GM19043 (cell line): Measurements from ENCODE around the gene FERMT2.

Experiments used
- ATAC-seq: cut with Tn5 transposase; IDR thresholded peaks from one replicate; pipeline ENCODE4 v1.9.1; 2021; ENCODE audit warnings: low read depth; ENCODE audit not compliant: unreplicated experiment

FERMT2 gene

GRCh38 chr14:52902971-52903619 lies 47.8 kb downstream of the FERMT2 start:
- ATAC-seq = no peak

DNA sequence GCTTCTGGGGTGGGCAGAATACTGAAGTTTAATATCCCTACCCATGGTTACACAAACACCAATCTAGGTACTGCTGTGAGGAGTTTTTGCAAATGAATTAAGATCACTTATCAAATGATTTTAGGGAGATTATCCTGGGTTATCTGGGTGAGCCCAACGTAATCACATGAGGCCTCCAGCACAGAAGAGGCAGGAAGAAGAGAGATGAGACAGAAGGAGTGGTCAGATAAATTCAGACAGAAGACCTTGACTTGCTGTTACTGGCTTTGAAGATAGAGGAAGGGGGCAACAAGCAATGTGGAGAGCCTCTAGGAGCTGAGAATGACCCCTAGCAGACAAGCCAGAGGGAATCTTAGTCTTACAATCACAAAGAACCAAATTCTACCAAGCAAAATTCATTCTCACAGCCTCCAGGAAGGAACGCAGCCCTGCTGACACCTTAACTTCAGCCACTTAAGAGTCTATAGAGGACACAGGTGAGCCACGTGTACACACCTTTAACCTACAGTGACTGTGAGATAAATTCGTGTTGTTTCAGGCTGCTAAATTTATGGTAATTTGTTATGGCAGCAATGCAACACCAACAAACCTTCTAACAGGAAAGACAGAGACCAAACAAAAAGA lies 49.4 kb downstream of the FERMT2 start:
- ATAC-seq = no peak

DNA sequence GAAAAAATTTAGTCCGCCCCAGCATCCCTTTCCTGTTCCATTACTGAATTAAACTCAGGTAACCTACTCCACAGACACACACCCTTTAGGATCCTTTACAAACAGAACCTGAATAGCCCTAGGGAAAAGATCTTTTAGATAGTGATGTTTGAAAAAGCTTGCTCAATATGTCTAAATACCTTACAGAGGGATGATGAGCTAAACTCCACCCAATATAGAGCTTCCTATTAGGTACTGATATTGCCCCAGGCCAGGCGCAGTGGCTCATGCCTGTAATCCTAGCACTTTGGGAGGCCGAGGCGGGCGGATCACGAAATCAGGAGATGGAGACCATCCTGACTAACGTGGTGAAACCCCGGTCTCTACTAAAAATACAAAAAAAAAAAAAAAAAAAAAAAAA lies 50.1 kb downstream of the FERMT2 start:
- ATAC-seq = no peak

- ATAC-seq = no peak
Measured at GRCh38 chr14:52898496-52898895, 52.4 kb downstream of the FERMT2 start.

DNA sequence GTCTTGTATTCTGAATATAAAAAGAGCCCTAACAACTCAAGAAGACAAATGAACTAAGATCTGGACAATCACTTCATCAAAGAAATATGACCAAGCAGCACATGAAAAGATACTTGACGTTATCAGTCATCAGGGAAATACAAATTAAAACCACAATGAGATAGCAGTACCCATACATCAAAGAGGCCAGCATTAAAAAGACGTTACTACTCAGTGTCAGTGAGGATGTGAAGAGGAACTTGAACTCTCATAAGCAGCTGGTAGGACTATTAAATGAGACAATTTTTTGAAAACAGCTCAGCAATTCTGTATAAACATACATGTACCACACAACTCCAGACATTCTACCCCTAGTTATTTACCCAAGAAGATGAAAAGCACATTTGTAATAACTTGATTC lies 55.9 kb downstream of the FERMT2 start:
- no peak for ATAC-seq

- ATAC-seq = no peak
Measured at GRCh38 chr14:52891800-52892199, 59.0 kb downstream of the FERMT2 start.

DNA sequence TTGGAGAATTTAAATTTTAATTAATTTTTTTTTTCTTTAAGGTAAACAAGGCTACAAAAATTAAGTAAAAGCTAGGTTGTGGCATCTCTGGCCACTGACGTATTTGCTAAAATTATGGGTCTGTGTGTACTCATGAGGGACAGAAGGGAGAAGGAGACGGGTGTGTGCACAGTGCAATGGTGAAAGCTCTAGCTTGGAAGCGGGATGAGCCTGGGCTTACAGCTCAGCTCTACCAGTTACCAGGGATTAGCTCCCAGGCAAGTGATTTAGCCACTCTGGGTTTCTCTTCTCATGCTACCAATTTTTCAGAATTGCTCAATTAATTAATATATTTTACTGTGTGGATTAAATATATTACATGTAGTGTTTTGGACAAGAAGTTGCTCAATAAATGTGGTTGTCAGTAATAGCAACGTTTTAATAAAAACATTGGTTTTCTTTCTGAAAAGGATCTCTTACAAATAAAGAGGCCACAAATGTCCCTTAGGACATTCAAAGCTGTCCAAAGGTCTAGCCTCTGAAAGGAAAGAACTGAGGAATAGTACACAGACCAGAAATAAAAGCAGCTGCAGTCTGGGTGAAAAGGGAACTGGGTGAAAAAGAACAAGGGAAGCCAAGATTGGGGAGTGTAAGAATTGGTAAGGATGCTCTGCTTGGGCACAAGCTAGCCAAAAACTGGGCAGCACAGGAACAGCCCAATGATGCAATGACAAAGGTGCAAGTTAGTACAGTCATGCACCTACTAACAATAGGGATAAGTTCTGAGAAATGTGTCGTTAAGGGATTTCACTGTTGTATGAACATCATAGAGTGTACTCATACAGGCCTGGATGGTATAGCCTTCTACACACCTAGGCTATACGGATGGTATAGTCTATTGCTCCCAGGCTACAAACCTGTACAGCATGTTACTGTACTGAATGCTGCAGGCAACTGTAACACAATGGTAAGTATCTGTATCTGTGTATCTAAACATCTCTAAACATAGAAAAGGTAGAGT lies 61.7 kb downstream of the FERMT2 start:
- ATAC-seq = no peak

DNA sequence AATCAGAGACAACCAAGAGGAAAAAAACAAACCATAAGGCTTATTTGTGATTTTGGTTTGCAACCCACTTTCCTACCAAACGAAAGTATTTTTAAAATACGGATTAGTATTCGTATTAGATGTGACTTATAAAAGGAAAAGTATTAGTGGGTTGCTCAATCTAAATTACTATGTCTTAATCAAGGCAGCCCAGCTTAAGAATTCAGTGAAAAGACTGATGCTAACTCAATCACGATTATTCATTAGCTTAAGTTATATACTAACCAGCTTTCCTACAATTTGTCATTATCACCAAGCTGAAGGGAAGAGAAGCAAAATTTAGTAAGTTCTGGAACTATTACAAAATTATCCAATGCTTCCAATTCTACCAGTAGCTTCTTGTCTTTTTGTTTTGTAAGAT lies 62.7 kb downstream of the FERMT2 start:
- ATAC-seq = no peak

DNA sequence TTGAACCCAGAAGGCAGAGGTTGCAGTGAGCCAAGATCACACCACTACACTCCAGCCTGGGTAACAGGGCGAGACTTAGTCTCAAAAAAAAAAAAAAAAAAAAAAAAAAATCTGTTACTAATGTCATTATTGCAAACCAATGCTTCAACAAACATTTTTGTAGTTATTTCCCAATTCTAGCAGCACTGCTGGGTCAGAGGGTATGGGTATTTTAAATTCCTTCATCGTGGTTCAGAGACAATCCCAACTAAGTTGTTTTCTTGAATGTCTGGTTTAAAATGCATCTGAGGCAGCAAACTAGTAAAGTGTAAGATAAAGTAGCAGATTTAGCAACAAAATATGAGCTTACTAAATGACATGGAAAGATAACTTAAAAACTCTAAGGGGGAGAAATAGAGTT lies 65.6 kb downstream of the FERMT2 start:
- no peak for ATAC-seq

DNA sequence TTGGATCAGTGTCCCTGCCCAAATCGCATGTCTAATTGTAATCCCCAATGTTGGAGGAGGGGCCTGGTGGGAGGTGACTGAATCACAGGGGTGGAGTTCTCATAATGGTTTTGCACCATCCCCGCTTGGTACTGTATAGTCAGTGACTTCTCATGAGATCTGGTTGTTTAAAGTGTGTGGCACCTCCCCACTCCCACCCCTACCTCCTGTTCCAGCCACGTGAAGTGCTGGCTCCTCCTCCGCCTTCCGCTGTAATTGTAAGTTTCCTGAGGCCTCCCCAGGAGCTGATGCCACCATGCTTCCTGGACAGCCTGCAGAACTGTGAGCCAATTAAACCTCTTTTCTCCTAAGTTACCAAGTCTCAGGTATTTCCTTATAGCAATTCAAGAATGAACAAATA lies 67.2 kb downstream of the FERMT2 start:
- ATAC-seq = no peak

- ATAC-seq = no peak
Measured at GRCh38 chr14:52882824-52883223, 68.0 kb downstream of the FERMT2 start.

DNA sequence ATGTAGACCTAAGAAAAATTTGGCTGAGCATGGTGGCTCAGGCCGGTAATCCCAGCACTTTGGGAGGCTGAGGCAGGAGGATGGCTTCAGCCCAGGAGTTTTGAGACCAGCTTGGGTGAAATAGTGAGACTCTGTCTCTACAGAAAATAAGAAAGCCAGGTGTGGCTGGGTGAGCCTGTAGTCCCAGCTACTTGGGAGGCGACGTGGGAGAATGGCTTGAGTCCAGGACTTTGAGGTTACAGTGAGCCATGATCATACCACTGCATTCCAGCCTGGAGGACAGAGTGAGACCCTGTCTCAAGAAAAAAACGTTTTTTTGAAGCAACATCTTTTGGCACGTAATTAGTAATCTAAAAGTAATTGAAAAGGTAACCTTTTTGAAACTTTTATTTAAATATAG lies 70.9 kb downstream of the FERMT2 start:
- no peak for ATAC-seq

- no peak for ATAC-seq
Measured at GRCh38 chr14:52878946-52879345, 71.9 kb downstream of the FERMT2 start.

DNA sequence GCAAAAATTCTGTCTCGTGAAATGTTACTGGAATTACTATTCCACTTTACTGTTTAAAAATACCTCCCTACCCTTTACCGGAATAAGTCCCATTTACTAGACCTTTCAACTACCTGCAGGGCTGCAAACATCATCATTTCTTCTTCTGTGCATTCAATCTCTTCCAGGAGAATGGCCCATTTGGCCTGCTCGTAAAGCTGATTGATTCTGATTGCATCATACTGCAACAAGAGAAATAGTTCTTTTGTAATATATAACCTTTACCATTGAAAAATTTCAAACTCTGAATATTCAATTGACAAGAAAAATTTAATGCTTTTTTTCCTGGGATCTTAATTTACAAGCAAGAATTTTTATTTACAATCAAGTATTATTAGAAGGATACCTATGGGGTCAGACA lies 72.4 kb downstream of the FERMT2 start:
- ATAC-seq = no peak

- ATAC-seq = no peak
Measured at GRCh38 chr14:52877628-52878027, 73.2 kb downstream of the FERMT2 start.

DNA sequence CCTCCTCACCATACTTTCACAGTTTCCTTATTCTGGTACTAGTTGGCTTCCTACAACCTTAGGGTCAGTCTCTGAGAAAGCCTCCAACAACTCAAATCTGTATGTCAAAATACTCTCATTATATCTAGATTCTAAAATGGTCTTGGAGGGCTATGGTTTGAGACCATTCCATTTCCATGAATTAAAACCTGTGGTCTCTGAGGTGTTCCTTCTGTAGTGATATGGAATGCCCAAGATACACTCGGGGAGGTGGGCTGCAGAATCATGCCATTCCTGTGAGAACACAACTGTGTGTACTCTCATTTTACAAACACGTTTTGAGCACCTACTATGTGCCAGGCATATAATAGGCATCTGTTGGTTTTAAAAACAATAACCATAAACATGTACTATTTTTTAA lies 74.0 kb downstream of the FERMT2 start:
- no peak for ATAC-seq

GRCh38 chr14:52876311-52876710 lies 74.5 kb downstream of the FERMT2 start:
- ATAC-seq = no peak

DNA sequence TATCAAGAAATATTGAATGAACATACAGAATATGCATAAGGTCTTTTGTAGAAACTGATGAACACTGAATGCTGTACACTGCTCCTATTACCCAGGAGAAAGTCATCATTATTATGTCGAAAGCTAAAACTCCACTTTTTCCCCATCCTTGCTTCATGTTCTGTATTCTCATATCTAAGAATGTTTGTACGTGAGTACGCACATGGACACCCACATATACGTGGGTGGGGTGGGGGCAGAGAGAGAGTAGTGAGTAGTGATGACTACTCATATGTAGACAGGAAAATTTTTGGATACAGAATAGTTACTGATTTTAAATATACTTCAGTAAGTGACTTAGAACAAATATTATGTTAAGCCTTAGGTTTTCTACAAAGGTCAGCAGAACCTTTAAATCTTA lies 75.1 kb downstream of the FERMT2 start:
- no peak for ATAC-seq

DNA sequence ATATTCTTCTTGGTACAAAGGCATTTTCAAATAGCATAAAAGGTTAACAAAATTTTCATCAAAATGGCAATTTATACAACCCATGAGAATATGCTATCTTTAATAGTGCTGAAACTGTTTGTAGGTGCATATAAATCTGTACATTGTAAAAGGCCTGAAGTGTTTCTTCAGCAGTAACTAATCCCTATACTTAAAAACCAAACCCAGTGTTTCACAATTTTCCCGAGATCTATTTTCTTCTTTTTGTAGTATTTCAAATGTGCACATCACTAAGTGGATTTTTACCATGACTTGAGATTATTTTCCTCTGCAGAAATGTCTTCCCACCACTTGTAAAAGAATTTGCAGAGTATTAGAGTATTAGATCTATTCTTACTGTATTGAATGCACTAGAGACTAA lies 76.5 kb downstream of the FERMT2 start:
- ATAC-seq = no peak

DNA sequence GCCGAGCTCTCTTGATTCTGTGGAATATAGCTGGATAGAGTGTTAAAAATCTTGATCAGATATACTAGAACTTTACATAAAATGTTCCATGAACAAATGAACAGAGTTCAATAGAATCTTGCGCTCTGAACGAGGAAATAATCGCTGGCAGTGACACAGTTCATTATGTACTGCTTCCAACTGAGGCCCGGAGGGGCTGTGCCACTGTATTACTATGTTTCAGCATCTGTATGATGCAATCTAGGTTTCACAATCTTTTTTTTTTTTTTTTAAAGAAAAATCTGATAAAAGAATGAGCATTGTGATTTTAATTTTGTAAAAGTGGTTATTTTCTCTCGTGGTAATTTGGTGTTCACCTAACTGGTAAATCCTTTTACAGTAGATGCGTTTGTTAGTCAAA lies 77.2 kb downstream of the FERMT2 start:
- ATAC-seq = no peak

DNA sequence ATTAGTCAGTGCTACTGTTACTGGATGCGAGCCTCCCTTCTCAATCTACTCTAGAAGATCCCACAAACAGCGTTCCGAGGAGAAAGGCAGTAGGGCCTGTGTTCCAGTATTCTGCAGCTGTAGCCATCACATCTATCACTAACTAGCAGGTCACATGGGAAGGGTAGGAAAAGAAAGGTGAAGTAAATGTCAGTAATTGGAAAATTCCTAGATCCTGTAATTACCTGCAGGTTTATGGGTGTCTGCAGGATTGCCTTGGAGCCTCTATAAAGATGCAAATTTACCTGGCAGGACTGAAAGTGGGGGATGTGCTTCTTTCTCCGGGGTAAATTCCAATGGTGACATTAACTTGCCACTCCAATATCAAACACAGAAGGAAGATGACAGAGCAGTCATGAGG lies 77.8 kb downstream of the FERMT2 start:
- ATAC-seq = no peak

GRCh38 chr14:52871606-52872005 lies 79.2 kb downstream of the FERMT2 start:
- ATAC-seq = no peak
